Measurements from ENCODE around the gene FABP7.
"Not testable (repeated sequence)": the region's sequence is repeated elsewhere in the genome, so short reads cannot be mapped to it uniquely, and the experiment has no call there.

FABP7 gene

DNA sequence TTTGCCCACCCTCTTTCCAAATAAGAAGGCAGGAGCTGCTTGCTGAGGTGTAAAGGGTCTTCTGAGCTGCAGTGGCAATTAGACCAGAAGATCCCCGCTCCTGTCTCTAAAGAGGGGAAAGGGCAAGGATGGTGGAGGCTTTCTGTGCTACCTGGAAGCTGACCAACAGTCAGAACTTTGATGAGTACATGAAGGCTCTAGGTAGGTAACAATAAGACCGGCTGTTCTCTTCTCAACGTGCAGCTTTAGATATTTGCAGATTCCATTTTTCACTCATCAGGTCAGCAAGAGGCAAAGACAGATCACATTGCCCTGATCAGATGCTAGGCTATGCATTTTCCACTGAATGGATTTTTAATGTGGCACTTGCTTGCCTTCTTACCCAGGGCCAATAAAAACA is at the start of gene FABP7:
TSS of gene FABP7 (plus strand) at position 50 of the 400 bp plus-strand sequence. CDS start at position 129, 79 bp downstream.
- no peak for DNase-seq (ENCODE audit: low read depth, low spot score)

- DNase-seq (ENCODE audit: low read depth, low spot score) = no peak
Observed at GRCh38 chr6:122730334-122730733, 49.2 kb upstream of the FABP7 start.

GRCh38 chr6:122730775-122731386 is 48.6 kb upstream of the FABP7 start:
- DNase-seq (ENCODE audit: low read depth, low spot score) = no peak

DNA sequence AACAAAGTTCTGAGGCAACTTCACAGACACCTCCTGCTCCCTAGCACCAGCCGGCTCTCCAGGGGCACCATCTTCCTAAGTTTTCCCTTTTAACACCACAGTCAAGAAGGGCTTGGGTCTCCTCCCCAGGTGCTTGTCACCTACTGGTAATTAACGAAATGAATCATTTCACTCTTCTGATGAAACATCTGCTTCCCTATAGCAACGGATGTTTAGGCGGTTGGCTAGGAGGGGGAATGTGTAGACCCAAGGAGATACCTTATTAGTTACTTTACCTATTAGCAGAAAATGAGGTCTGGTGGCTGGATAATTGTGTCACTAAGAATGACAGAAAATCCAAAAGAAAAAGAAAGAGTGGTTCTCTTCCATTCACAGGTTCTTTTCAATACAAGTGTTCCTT is 46.3 kb upstream of the FABP7 start:
- no peak for DNase-seq (ENCODE audit: low read depth, low spot score)

- DNase-seq (ENCODE audit: low read depth, low spot score) = no peak
Observed at GRCh38 chr6:122734529-122735395, 44.8 kb upstream of the FABP7 start.

DNA sequence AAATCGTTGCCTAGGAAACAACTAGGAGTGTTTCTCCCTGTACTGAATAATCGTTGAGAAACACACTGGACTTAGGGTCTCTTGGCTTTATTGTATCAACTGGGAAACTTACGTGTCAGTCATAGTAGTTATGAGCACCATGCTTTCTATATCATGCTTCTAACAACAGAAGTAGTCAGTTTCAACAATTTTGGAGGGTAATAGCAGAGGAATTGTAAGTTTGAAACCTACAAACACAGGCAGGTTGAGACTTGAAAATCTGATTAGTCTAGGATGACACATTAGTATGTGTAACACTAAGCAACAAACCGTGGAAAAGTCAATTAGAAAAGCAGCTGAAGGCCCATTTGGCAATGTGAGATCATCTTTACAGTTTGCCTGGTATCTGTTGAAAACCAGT is 43.9 kb upstream of the FABP7 start:
- no peak for DNase-seq (ENCODE audit: low read depth, low spot score)

DNA sequence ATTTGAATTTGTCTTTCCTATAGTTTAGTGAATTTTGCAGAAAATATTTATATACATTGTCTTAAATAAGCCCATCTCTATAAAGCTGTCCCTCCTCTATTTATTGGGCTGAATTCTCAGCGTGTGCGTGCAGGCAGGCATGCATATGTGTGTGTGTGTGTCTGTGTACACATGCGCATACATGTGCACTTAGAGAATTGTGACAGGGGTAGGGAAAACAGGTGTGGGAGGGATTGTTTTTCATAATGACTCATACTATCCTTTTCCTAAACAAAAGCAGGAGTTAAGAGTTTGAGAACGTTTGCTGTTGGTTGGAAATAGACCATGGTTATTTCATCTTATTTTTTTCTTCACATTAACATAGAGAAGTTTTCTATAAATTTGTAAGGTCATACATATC is 43.4 kb upstream of the FABP7 start:
- DNase-seq (ENCODE audit: low read depth, low spot score) = no peak

GRCh38 chr6:122736616-122737015 is 42.9 kb upstream of the FABP7 start:
- DNase-seq (ENCODE audit: low read depth, low spot score) = no peak

GRCh38 chr6:122740091-122740490 is 39.4 kb upstream of the FABP7 start:
- DNase-seq (ENCODE audit: low read depth, low spot score) = no peak

- no peak for DNase-seq (ENCODE audit: low read depth, low spot score)
Observed at GRCh38 chr6:122740936-122741335, 38.6 kb upstream of the FABP7 start.

- DNase-seq (ENCODE audit: low read depth, low spot score) = not testable (repeated sequence)
Observed at GRCh38 chr6:122744247-122744646, 35.3 kb upstream of the FABP7 start.

DNA sequence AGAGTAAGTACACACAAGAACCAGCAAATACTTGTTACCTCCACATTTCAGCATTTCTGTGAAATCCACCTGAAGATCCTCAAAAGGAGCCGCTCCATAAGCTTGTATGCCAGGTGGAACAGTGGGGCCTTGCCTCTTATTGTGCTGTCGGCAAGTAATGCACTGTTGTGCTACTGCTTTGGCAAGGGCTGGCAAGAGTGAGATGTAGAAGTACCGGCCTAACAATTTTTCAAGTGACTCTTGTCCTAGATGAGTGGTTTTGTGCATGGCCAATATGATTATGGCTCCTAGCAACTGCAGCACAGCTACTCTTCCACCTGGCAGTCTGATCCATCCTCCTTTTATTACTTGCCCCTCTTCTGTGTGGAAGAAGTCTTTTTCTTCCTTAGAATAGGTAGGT is 34.7 kb upstream of the FABP7 start:
- DNase-seq (ENCODE audit: low read depth, low spot score) = not testable (repeated sequence)

GRCh38 chr6:122746688-122747087 is 32.8 kb upstream of the FABP7 start:
- DNase-seq (ENCODE audit: low read depth, low spot score) = no peak

GRCh38 chr6:122747573-122747972 is 31.9 kb upstream of the FABP7 start:
- DNase-seq (ENCODE audit: low read depth, low spot score) = no peak

- not testable (repeated sequence) for DNase-seq (ENCODE audit: low read depth, low spot score)
Observed at GRCh38 chr6:122748945-122749344, 30.6 kb upstream of the FABP7 start.

DNA sequence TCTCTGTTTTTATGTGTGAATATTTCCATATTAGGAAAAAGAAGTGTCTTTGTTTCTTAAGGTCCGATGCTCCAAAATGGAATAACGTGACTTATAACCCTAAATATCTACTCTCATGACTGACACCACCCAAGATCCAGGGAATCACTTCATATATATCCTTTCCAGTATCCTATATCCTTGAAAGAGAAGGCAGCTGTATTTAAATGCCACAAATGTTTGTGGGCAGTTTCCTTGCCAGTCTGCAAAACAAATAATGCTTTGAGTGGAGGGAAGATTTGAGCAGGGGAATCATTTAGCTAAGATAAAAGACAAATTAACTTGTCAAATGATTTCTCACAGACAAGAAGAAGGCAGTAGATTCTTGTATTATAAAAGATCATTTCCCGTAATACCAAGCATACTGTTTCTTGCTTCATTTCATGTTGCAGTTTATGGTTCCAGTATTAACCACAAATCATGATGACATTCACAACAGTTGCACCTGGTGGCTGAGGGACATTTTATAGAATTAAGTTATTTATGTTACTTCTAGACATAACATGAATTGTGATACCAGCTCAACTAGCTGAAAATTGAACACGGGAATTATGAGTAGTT is 30.0 kb upstream of the FABP7 start:
- DNase-seq (ENCODE audit: low read depth, low spot score) = no peak

DNA sequence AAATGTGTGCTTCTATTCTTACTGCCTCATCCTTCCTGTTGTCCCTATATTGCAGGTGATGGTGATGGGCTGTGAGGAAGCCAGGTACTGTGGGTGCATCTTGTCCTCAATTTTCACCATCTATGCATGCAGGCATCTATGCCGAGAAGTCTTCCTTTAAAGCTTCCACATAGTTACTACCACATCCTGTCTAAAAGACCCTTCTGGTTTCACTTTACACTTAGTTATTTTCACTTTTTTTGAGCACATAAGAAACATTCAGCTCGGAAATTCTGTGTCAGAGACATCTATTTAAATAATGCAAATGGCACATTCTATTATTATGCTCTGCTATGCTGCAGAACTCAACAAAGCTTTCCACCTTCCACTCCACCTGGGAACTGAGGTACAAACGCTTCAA is 28.2 kb upstream of the FABP7 start:
- no peak for DNase-seq (ENCODE audit: low read depth, low spot score)

DNA sequence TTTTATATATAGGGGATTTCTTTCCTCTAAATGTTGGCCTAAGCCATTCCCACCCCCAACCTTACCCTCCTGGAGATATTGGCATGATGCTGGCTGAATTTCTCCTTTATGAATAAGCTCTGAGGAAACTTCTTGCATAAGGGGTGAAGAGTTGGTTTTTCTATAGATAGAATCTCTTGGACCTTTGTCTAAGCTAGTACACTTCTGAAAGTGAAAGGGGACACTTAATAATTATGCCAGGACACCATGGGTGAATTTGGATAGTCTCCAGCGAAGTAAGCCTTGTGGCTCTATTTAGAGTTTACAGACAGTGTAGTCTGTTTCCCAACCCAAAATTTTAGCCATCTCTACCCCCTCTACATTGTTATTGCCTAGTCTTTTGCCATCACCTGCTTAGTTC is 27.1 kb upstream of the FABP7 start:
- DNase-seq (ENCODE audit: low read depth, low spot score) = no peak

DNA sequence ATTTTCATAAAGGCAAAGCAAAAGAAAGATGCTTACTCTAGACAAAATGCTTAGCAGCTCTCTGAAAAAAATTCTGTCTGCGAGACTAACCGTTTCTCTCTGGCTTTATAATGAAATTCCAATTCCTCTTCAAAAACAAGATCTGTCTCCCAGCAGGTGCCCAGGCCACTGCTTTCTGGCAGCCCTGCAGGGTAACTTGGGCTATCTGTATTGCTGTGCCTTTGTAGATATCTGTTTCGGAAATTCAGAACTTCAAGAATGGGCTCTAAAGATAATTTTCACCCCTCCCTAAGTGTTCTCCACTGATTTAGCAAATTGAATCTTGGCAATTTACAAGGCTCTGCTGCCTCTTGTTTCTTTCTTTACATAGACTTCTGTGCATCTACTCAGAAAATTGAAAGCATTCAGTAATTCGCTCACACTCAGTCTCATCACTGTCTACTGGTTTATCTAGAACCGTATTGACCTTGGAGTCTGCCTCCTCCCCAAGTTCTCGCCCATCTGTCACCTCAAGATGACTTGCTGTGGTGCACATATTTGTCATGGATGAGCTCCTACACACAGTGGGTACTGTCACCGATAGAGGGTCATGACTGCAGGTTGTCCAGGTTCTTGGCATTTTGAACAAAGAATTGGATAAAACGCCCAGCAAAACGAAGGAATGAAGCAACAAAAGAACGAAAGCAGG is 26.4 kb upstream of the FABP7 start:
- no peak for DNase-seq (ENCODE audit: low read depth, low spot score)

- DNase-seq (ENCODE audit: low read depth, low spot score) = no peak
Observed at GRCh38 chr6:122753688-122754056, 25.8 kb upstream of the FABP7 start.

- DNase-seq (ENCODE audit: low read depth, low spot score) = no peak
Observed at GRCh38 chr6:122754191-122754731, 25.3 kb upstream of the FABP7 start.

DNA sequence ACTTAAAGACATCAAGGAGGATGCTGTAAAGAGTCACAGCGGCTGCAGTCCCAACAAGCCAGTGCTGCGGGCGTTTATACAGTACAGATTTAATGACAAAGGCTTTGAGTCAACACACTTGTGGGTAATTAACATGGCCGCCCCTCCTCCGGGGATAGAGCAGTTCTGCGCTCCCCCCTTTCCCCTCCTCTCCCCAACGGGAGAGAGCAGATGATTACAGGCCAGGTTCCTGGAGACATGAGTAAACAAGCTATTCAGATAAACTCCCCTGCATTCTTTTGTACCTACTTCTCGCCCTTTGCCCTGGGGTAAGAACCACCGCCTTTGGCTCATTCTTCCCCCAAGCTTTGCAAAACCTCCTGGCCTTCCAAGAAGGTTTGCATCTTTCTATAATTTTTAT is 23.6 kb upstream of the FABP7 start:
- no peak for DNase-seq (ENCODE audit: low read depth, low spot score)

Measured in activated CD4-positive, CD25-positive, alpha-beta regulatory T cell treated with anti-CD3 and anti-CD28 coated beads, Interleukin-2, amount 50 U/mL, for 16 hours (primary cell).